GM12875 (cell line): ENCODE results near the gene OXNAD1.

Experiments
- H3K4me3 ChIP-seq: one replicate; pipeline ENCODE4 v1.5.1; 2011; ENCODE audit warnings: low read depth, low read length, control low read depth
- CTCF ChIP-seq: IDR thresholded peaks from 2 replicates; pipeline ENCODE4 v1.5.1; 2011; ENCODE audit warnings: low read depth, mild to moderate bottlenecking, control low read depth, inconsistent platforms, low read length, moderate library complexity, borderline replicate concordance; ENCODE audit not compliant: insufficient read depth

Gene OXNAD1

GRCh38 chr3:16229681-16230080, 35.3 kb upstream of the OXNAD1 start:
- no peak overlapping the region for H3K4me3 ChIP-seq
- no peak for TF ChIP-seq CTCF

- no peak for TF ChIP-seq CTCF
- no peak overlapping the region for H3K4me3 ChIP-seq
Measured at GRCh38 chr3:16231983-16232382, 33.0 kb upstream of the OXNAD1 start.

GRCh38 chr3:16233806-16234205, 31.2 kb upstream of the OXNAD1 start:
- H3K4me3 ChIP-seq: no peak overlapping the region
- TF ChIP-seq CTCF: no peak

GRCh38 chr3:16234281-16234680, 30.7 kb upstream of the OXNAD1 start:
- TF ChIP-seq CTCF: no peak
- H3K4me3 ChIP-seq: no peak overlapping the region

GRCh38 chr3:16236030-16236639, 28.9 kb upstream of the OXNAD1 start:
- no peak overlapping the region for H3K4me3 ChIP-seq
- TF ChIP-seq CTCF: no peak

GRCh38 chr3:16236856-16237393, 28.1 kb upstream of the OXNAD1 start:
- H3K4me3 ChIP-seq: no peak overlapping the region

More at GRCh38 chr3:16236856-16237393, 28.1 kb upstream of the OXNAD1 start:
- no peak for TF ChIP-seq CTCF
